ENCODE measurements around the gene SORCS2. TPM values are rescaled to one million over a fixed set of nuclear protein-coding genes. Genes with fewer than 3 reads are reported as not detected.

Gene SORCS2
- total and polyA plus RNA-seq, 2 of the 8 experiments (the other 6 are each of a cell fraction or from before 2014, with no cell fraction given): 0.36 to 1.8 TPM

GRCh38 chr4:7675136-7675535 lies 482.8 kb downstream of the SORCS2 start (continued):
- TF ChIP-seq CHD7 (IDR thresholded peaks at IDR 0.05; ENCODE audit: insufficient replicate concordance, low read length) (no peak), GTF2F1 (IDR thresholded peaks at IDR 0.05; ENCODE audit: borderline replicate concordance, low read depth, low read length) (no peak), NANOG (IDR thresholded peaks at IDR 0.05; ENCODE audit: insufficient read depth, low read depth, low read length, poor library complexity, severe bottlenecking) (no peak), GABPA (IDR thresholded peaks at IDR 0.05; ENCODE audit: borderline replicate concordance, insufficient read depth, low read length) (no peak)
